IMR-90 (cell line): ENCODE results near the gene MRPL10. TPM values are rescaled to one million over a fixed set of nuclear protein-coding genes. Genes with fewer than 3 reads are reported as not detected.

ENCODE experiments used
- ATAC-seq: fragments of 200-7000 bp; cut with Tn5 transposase; 2 replicates; pipeline ENCODE4 v1.9.1; 2020; ENCODE audit warnings: low read depth, mild to moderate bottlenecking, moderate library complexity
- BruUV-seq: library from RNA; stranded (reverse); fragments of 400-500 nt; replicated peaks from 2 replicates; lab custom pipeline; 2021; lab: Mats Ljungman, UMichigan
- CTCF ChIA-PET: fragments of 300-600 bp; formaldehyde crosslinking; extraction: SDS; loops from one replicate; lab custom pipeline; 2021; ENCODE audit warnings: antibody characterized with exemption; lab: Yijun Ruan, JAX
- POLR2A ChIA-PET: fragments of 300-600 bp; sonication (Branson Sonifier 250); formaldehyde crosslinking; loops from one replicate; lab custom pipeline; 2022; ENCODE audit warnings: antibody characterized with exemption; ENCODE audit not compliant: unreplicated experiment; lab: Charles Lee
- DNase-seq: peaks from one replicate; pipeline ENCODE4 v3.0.0; 2013
- H2AFZ ChIP-seq: replicated peaks from 2 replicates; pipeline ENCODE3; 2013; ENCODE audit warnings: low read length, mild to moderate bottlenecking; ENCODE audit not compliant: poor library complexity
- H2AK5ac ChIP-seq: 2 replicates; pipeline ENCODE4 v1.6.1; 2013; ENCODE audit warnings: low read depth, low read length, inconsistent platforms
- H2AK9ac ChIP-seq: replicated peaks from 2 replicates; pipeline ENCODE3; 2013; ENCODE audit warnings: mild to moderate bottlenecking, low read depth, low read length, moderate library complexity; ENCODE audit not compliant: poor library complexity
- H2BK120ac ChIP-seq: 2 replicates; pipeline ENCODE4 v1.6.1; 2013; ENCODE audit warnings: low read depth, low read length, inconsistent platforms
- H2BK15ac ChIP-seq: 3 replicates; pipeline ENCODE4 v1.6.1; 2013; ENCODE audit warnings: low read depth, low read length, inconsistent platforms
- H2BK20ac ChIP-seq: 2 replicates; pipeline ENCODE4 v1.6.1; 2013; ENCODE audit warnings: low read depth, mild to moderate bottlenecking, inconsistent platforms, low read length, moderate library complexity
- H2BK5ac ChIP-seq: 2 replicates; pipeline ENCODE4 v1.6.1; 2013; ENCODE audit warnings: mild to moderate bottlenecking, low read depth, low read length, inconsistent platforms; ENCODE audit not compliant: poor library complexity, severe bottlenecking
- H3K14ac ChIP-seq: replicated peaks from 2 replicates; pipeline ENCODE4 v1.6.1; 2013; ENCODE audit warnings: low read depth, low read length, inconsistent platforms
- H3K18ac ChIP-seq: 2 replicates; pipeline ENCODE4 v1.6.1; 2013; ENCODE audit warnings: low read depth, low read length, control low read depth
- H3K23ac ChIP-seq: 2 replicates; pipeline ENCODE4 v1.6.1; 2013; ENCODE audit warnings: low read depth, low read length, inconsistent platforms
- H3K27ac ChIP-seq: 2 replicates; pipeline ENCODE4 v1.5.1; 2013; ENCODE audit warnings: mild to moderate bottlenecking, control low read depth, low read length; ENCODE audit not compliant: insufficient read depth
- H3K27me3 ChIP-seq: 2 replicates; pipeline ENCODE4 v1.6.1; 2013; ENCODE audit warnings: low read length; ENCODE audit not compliant: control insufficient read depth, insufficient read depth
- H3K36me3 ChIP-seq: 2 replicates; pipeline ENCODE4 v1.6.1; 2013; ENCODE audit warnings: low read length, mixed read lengths; ENCODE audit not compliant: control insufficient read depth, insufficient read depth
- H3K4ac ChIP-seq: 2 replicates; pipeline ENCODE4 v1.6.1; 2013; ENCODE audit warnings: low read depth, low read length, inconsistent platforms
- H3K4me1 ChIP-seq: 2 replicates; pipeline ENCODE4 v1.6.1; 2013; ENCODE audit warnings: low read length, mixed read lengths; ENCODE audit not compliant: control insufficient read depth, insufficient read depth
- H3K4me2 ChIP-seq: 2 replicates; pipeline ENCODE4 v1.6.1; 2013; ENCODE audit warnings: low read depth, mild to moderate bottlenecking, control low read depth, low read length, moderate library complexity
- H3K4me3 ChIP-seq: 2 replicates; pipeline ENCODE4 v1.5.1; 2013; ENCODE audit warnings: low read depth, mild to moderate bottlenecking, control low read depth, low read length, moderate library complexity; ENCODE audit not compliant: insufficient read depth
- H3K56ac ChIP-seq: 2 replicates; pipeline ENCODE4 v1.6.1; 2013; ENCODE audit warnings: low read length, inconsistent platforms; ENCODE audit not compliant: insufficient read depth; ENCODE audit errors: extremely low read depth
- H3K79me1 ChIP-seq, 2 experiments: 2 replicates each; pipeline ENCODE4 v1.6.1; 2013; ENCODE audit warnings: low read length in 2 of 2, inconsistent platforms in 1 of 2, low read depth in 1 of 2
- H3K9ac ChIP-seq: 2 replicates; pipeline ENCODE4 v1.6.1; 2013; ENCODE audit warnings: low read depth, low read length, control low read depth
- H3K9me1 ChIP-seq: 2 replicates; pipeline ENCODE4 v1.6.1; 2013; ENCODE audit warnings: low read length, inconsistent platforms; ENCODE audit not compliant: insufficient read depth
- H3K9me3 ChIP-seq: 2 replicates; pipeline ENCODE4 v1.6.1; 2013; ENCODE audit warnings: low read length; ENCODE audit not compliant: control insufficient read depth, insufficient read depth
- H4K20me1 ChIP-seq: 2 replicates; pipeline ENCODE4 v1.6.1; 2013; ENCODE audit warnings: low read length, inconsistent platforms; ENCODE audit not compliant: insufficient read depth
- H4K5ac ChIP-seq: 2 replicates; pipeline ENCODE4 v1.6.1; 2013; ENCODE audit warnings: mild to moderate bottlenecking, low read depth, low read length, control low read depth
- H4K8ac ChIP-seq, 2 experiments: 2 replicates each; pipeline ENCODE4 v1.6.1; 2013; ENCODE audit warnings: low read depth in 2 of 2, low read length in 2 of 2, control low read depth in 1 of 2, inconsistent platforms in 1 of 2
- H4K91ac ChIP-seq: 2 replicates; pipeline ENCODE4 v1.6.1; 2013; ENCODE audit warnings: low read depth, low read length, inconsistent platforms; ENCODE audit not compliant: insufficient read depth
- BHLHE40 ChIP-seq: fragments of 150-350 bp; IDR thresholded peaks from 2 replicates; pipeline ENCODE4 v1.6.1; 2016; ENCODE audit warnings: mild to moderate bottlenecking, low read depth, low read length
- CTCF ChIP-seq: conservative IDR thresholded peaks from 2 replicates; pipeline ENCODE4 v1.5.1; 2012; ENCODE audit warnings: mild to moderate bottlenecking, low read depth, low read length, improper control_type of control experiment
- ELK1 ChIP-seq: fragments of 150-350 bp; IDR thresholded peaks from 2 replicates; pipeline ENCODE4 v1.6.1; 2016; ENCODE audit warnings: low read depth, mild to moderate bottlenecking, low read length, moderate library complexity, borderline replicate concordance
- MAZ ChIP-seq: IDR thresholded peaks from 2 replicates; pipeline ENCODE4 v1.6.1; 2012; ENCODE audit warnings: low read depth, mild to moderate bottlenecking, low read length, improper control_type of control experiment, moderate library complexity, borderline replicate concordance
- NFE2L2 ChIP-seq: fragments of 150-350 bp; IDR thresholded peaks from 2 replicates; pipeline ENCODE4 v1.6.1; 2016; ENCODE audit warnings: low read depth, mild to moderate bottlenecking, low read length
- POLR2A ChIP-seq: IDR thresholded peaks from 2 replicates; pipeline ENCODE4 v1.6.1; 2012; ENCODE audit warnings: mild to moderate bottlenecking, low read depth, low read length
- RAD21 ChIP-seq: IDR thresholded peaks from 2 replicates; pipeline ENCODE4 v1.6.1; 2012; ENCODE audit warnings: low read length, improper control_type of control experiment
- RCOR1 ChIP-seq: IDR thresholded peaks from 2 replicates; pipeline ENCODE4 v1.6.1; 2012; ENCODE audit warnings: mild to moderate bottlenecking, low read length, improper control_type of control experiment; ENCODE audit not compliant: insufficient replicate concordance
- RFX5 ChIP-seq: IDR thresholded peaks from 2 replicates; pipeline ENCODE4 v1.8.0; 2012; ENCODE audit warnings: low read depth, mild to moderate bottlenecking, low read length, moderate library complexity
- USF2 ChIP-seq: fragments of 150-350 bp; IDR thresholded peaks from 2 replicates; pipeline ENCODE4 v1.6.1; 2017; ENCODE audit warnings: mild to moderate bottlenecking, antibody characterized with exemption, low read length, low read depth
- WGBS, 2 experiments: methylation state at CpG; one replicate each; pipeline versions ENCODE4 v1.1.5 to v1.1.7; 2013; ENCODE audit warnings: missing lambda C conversion rate in 2 of 2; ENCODE audit not compliant: insufficient read length in 1 of 2; ENCODE audit errors: extremely low coverage in 2 of 2; 5-methylcytosine and 5-hydroxymethylcytosine counted together
- dilution Hi-C: fragments of 300-500 bp; cut with HindIII; formaldehyde crosslinking; loops from one replicate; pipeline ENCODE4 v1.14.3; 2018; ENCODE audit warnings: low sequenced_read_pairs; ENCODE audit not compliant: unreplicated experiment
- in situ Hi-C: fragments of 300-500 bp; cut with MboI; formaldehyde crosslinking; loops from 3 replicates; pipeline ENCODE4 v1.14.3; 2019; ENCODE audit warnings: low sequenced_read_pairs, inconsistent platforms, mixed read lengths
- intact Hi-C: fragments of 100-400 bp; cut with micrococcal nuclease; formaldehyde crosslinking; loops from 2 replicates; pipeline ENCODE4 v1.10.0; 2022
- polyA plus RNA-seq, 3 experiments: library from polyadenylated mRNA; depleted of rRNA; stranded (reverse); fragments of >200 nt; gene quantifications; 2 replicates each; pipeline ENCODE4 v1.2.3, GENCODE V29; 2012; ENCODE audit warnings: low replicate concordance in 1 of 3
- total RNA-seq: library from RNA; depleted of rRNA; stranded (reverse); fragments of >200 nt; gene quantifications from 2 replicates; pipeline ENCODE4 v1.2.3, GENCODE V29; 2012

MRPL10 gene
- total and polyA plus RNA-seq, 2 of the 4 experiments (the other 2 are of a cell fraction) = 32.3 to 61.8 TPM

GRCh38 chr17:47821424-47822391 lies 9.6 kb downstream of the MRPL10 start, which contains the start of gene OSBPL7 (continued):
- TF ChIP-seq NFE2L2 = no peak
- TF ChIP-seq MAZ = peak; percentile 79

GRCh38 chr17:47821031-47821423 lies 10.3 kb downstream of the MRPL10 start:
- Histone ChIP-seq H3K14ac (no peak overlapping the region), H3K18ac (no peak overlapping the region), H2BK120ac (no peak overlapping the region), H4K91ac (peak overlapping the region; percentile 20; the same call in 1 of the 2 replicates), H3K9me3 (no peaks in the 10 kb centered on the region), H2AK9ac (peak overlapping the region; percentile 57), H3K4me2 (peak overlapping the region; percentile 95), H2AK5ac (peak overlapping the region; percentile 46), H3K9me1 (0 out of 2 replicates have a peak, but pooled peaks cover 4% of the 10 kb centered on the region), H3K4me3 (peak overlapping the region; percentile 77), H3K4ac (no peak overlapping the region), H2BK5ac (no peak overlapping the region), H2AFZ (peak overlapping the region; percentile 89), H3K9ac (peak overlapping the region; percentile 47), H4K8ac (peak overlapping the region; percentile 71 to 88; a peak in 3 of 4 replicates), H3K27me3 (no peaks in the 10 kb centered on the region), H3K4me1 (peaks cover 11% of the 10 kb centered on the region; the same call in 1 of the 2 replicates), H3K27ac (no peak overlapping the region; the same call in 1 of the 2 replicates), H4K5ac (peak overlapping the region; percentile 43; the same call in 1 of the 2 replicates), H3K36me3 (peaks cover 43% of the 10 kb centered on the region), H2BK20ac (no peak overlapping the region), H2BK15ac (no peak overlapping the region), H4K20me1 (no peaks in the 10 kb centered on the region), H3K56ac (no peak overlapping the region), H3K79me1 (peaks cover 0 to 17% of the 10 kb centered on the region in 2 experiments; a peak in 1 of 4 replicates), H3K23ac (no peak overlapping the region)
- 60% methylated on average over 1 of the region's 4 CpGs; no CpG with 5 or more reads in 1 of the 2 experiments for WGBS, 2 experiments
- intact Hi-C loops (no loop called here), in situ Hi-C loops (no loop called here), dilution Hi-C loops (no loop called here)
- POLR2A ChIA-PET = interaction anchor here (1.6 kb wide), 1 partner anchor 10 kb away, joined by 7 read pairs; the partner anchor contains the start of genes LRRC46 and MRPL10
- DNase-seq (no peak), ATAC-seq (no peak; the same call in 1 of the 2 replicates)
- CTCF ChIA-PET = no interaction called here
- no TSS peak for BruUV-seq
- no peak for TF ChIP-seq NFE2L2
- TF ChIP-seq USF2 = no peak
- TF ChIP-seq RAD21 = no peak
- TF ChIP-seq MAZ = no peak
- TF ChIP-seq RFX5 = no peak
- TF ChIP-seq POLR2A = no peak
- TF ChIP-seq CTCF = no peak
- TF ChIP-seq BHLHE40 = no peak
- no peak for TF ChIP-seq ELK1
- no peak for TF ChIP-seq RCOR1
